Activated CD4-positive, alpha-beta T cell treated with anti-CD3 and anti-CD28 coated beads for 36 hours (primary cell): ENCODE data around the gene TMEM144. TPM values are rescaled to one million over a fixed set of nuclear protein-coding genes. Genes with fewer than 3 reads are reported as not detected.

ENCODE experiments used
- ATAC-seq: fragments of 200-7000 bp; cut with Tn5 transposase; one replicate; pipeline ENCODE4 v1.10.0; 2021; ENCODE audit warnings: mild to moderate bottlenecking, moderate library complexity
- CTCF ChIA-PET: fragments of 350-600 bp; sonication (Branson Sonifier 250); formaldehyde crosslinking; loops from one replicate; lab custom pipeline; 2021; ENCODE audit warnings: antibody characterized with exemption; lab: Charles Lee
- POLR2A ChIA-PET: fragments of 350-600 bp; sonication (Branson Sonifier 250); formaldehyde crosslinking; loops from one replicate; lab custom pipeline; 2021; ENCODE audit warnings: antibody characterized with exemption, inconsistent platforms; lab: Charles Lee
- DNase-seq: peaks from one replicate; pipeline ENCODE4 v3.0.0-alpha.2; 2020
- H3K27ac Mint-ChIP-seq: one replicate; pipeline ENCODE4 v1.8.0; 2021; ENCODE audit warnings: mixed read lengths
- H3K27me3 Mint-ChIP-seq: one replicate; pipeline ENCODE4 v1.8.0; 2021; ENCODE audit warnings: mixed read lengths
- H3K36me3 Mint-ChIP-seq: one replicate; pipeline ENCODE4 v1.8.0; 2021; ENCODE audit warnings: low read depth, mixed read lengths
- H3K4me1 Mint-ChIP-seq: one replicate; pipeline ENCODE4 v1.8.0; 2021; ENCODE audit warnings: mixed read lengths
- H3K4me3 Mint-ChIP-seq: one replicate; pipeline ENCODE4 v1.8.0; 2021; ENCODE audit warnings: mild to moderate bottlenecking, moderate library complexity, mixed read lengths
- H3K9me3 Mint-ChIP-seq: one replicate; pipeline ENCODE4 v1.8.0; 2021; ENCODE audit warnings: low read depth, mixed read lengths
- intact Hi-C, 2 experiments: fragments of 100-400 bp; cut with DNase I in 1 of 2; cut with micrococcal nuclease in 1 of 2; formaldehyde crosslinking; loops; one replicate each; pipeline versions ENCODE4 v1.14.2 to v1.15.1; 2022 to 2024; cut with DNase I, micrococcal nuclease
- total RNA-seq, 2 experiments: library from RNA; stranded (reverse); gene quantifications; one replicate each; pipeline ENCODE4 v1.2.3, GENCODE V29; 2021

TMEM144 gene
- total RNA-seq, 2 experiments from 2014 or later: 0.21 to 0.32 TPM

- ChIA-PET CTCF (no interaction called here), POLR2A (no interaction called here)
- DNase-seq: no peak
- Mint-ChIP-seq H3K9me3 (no peaks in the 10 kb centered on the region), H3K4me3 (no peak overlapping the region), H3K27ac (no peak overlapping the region), H3K27me3 (no peaks in the 10 kb centered on the region), H3K4me1 (peaks cover 2% of the 10 kb centered on the region), H3K36me3 (no peaks in the 10 kb centered on the region)
- intact Hi-C loops: no loop called here
- no peak for ATAC-seq
Measured at GRCh38 chr4:158238575-158238974, 28.3 kb downstream of the TMEM144 start.

GRCh38 chr4:158239196-158239595 lies 28.9 kb downstream of the TMEM144 start:
- Mint-ChIP-seq H3K27ac (no peak overlapping the region), H3K4me3 (no peak overlapping the region), H3K27me3 (no peaks in the 10 kb centered on the region), H3K36me3 (no peaks in the 10 kb centered on the region), H3K9me3 (no peaks in the 10 kb centered on the region), H3K4me1 (peaks cover 2% of the 10 kb centered on the region)
- POLR2A ChIA-PET: no interaction called here
- intact Hi-C loops: no loop called here
- no peak for ATAC-seq
- CTCF ChIA-PET: no interaction called here
- no peak for DNase-seq

- ChIA-PET POLR2A (no interaction called here), CTCF (interaction anchor here (1.4 kb wide), 1 partner anchor 10 kb away, joined by 3 read pairs; no protein-coding TSS in a partner anchor)
- H3K4me1 Mint-ChIP-seq: no peaks in the 10 kb centered on the region
- no peak for DNase-seq
- no peaks in the 10 kb centered on the region for H3K9me3 Mint-ChIP-seq
- no peak for ATAC-seq
- H3K36me3 Mint-ChIP-seq: no peaks in the 10 kb centered on the region
- no peak overlapping the region for H3K4me3 Mint-ChIP-seq
- no peaks in the 10 kb centered on the region for H3K27me3 Mint-ChIP-seq
- intact Hi-C loops: no loop called here
- no peak overlapping the region for H3K27ac Mint-ChIP-seq
Measured at GRCh38 chr4:158243071-158243470, 32.8 kb downstream of the TMEM144 start.

- H3K4me3 Mint-ChIP-seq: no peak overlapping the region
- DNase-seq (no peak), ATAC-seq (no peak)
- peaks cover 4% of the 10 kb centered on the region for H3K27me3 Mint-ChIP-seq
- ChIA-PET POLR2A (no interaction called here), CTCF (interaction anchor here (0.6 kb wide), 1 partner anchor 325 kb away, joined by 3 read pairs; no protein-coding TSS in a partner anchor)
- intact Hi-C loops: loop anchor here in 1 of 2 experiments (10.0 kb wide), 1 partner anchor 924 kb away; no protein-coding TSS in a partner anchor
- H3K27ac Mint-ChIP-seq: no peak overlapping the region
- H3K4me1 Mint-ChIP-seq: no peaks in the 10 kb centered on the region
- H3K9me3 Mint-ChIP-seq: no peaks in the 10 kb centered on the region
- no peaks in the 10 kb centered on the region for H3K36me3 Mint-ChIP-seq
Measured at GRCh38 chr4:158250321-158250720, 40.0 kb downstream of the TMEM144 start.

GRCh38 chr4:158253350-158253980 lies 43.2 kb downstream of the TMEM144 start:
- peaks cover 6% of the 10 kb centered on the region for H3K27me3 Mint-ChIP-seq

GRCh38 chr4:158254292-158254691 lies 44.0 kb downstream of the TMEM144 start:
- H3K4me1 Mint-ChIP-seq: no peaks in the 10 kb centered on the region
- no peak for DNase-seq
- no peak overlapping the region for H3K27ac Mint-ChIP-seq
- peaks cover 6% of the 10 kb centered on the region for H3K27me3 Mint-ChIP-seq
- ChIA-PET CTCF (interaction anchor here (0.7 to 2.5 kb wide), 5 partner anchors 9 to 597 kb away, joined by 3 to 17 read pairs (median 8); no protein-coding TSS in a partner anchor), POLR2A (no interaction called here)
- intact Hi-C loops: loop anchor here (2.0 to 10.0 kb wide), 4 partner anchors 61 to 1193 kb away; no protein-coding TSS in a partner anchor
- H3K36me3 Mint-ChIP-seq: no peaks in the 10 kb centered on the region
- ATAC-seq: no peak
- H3K9me3 Mint-ChIP-seq: no peaks in the 10 kb centered on the region
- H3K4me3 Mint-ChIP-seq: no peak overlapping the region

More at GRCh38 chr4:158253350-158253980, 43.2 kb downstream of the TMEM144 start:
- intact Hi-C loops: loop anchor here (2.0 to 10.0 kb wide), 3 partner anchors 371 to 921 kb away; no protein-coding TSS in a partner anchor
- peak; percentile 73 for ATAC-seq
- no peak overlapping the region for H3K4me3 Mint-ChIP-seq
- CTCF ChIA-PET: interaction anchor here (0.7 to 2.3 kb wide), 5 partner anchors 8 to 598 kb away, joined by 3 to 9 read pairs (median 3); no protein-coding TSS in a partner anchor
- H3K27ac Mint-ChIP-seq: no peak overlapping the region
- peak; percentile 65 for DNase-seq
- no peaks in the 10 kb centered on the region for H3K4me1 Mint-ChIP-seq
- no peaks in the 10 kb centered on the region for H3K36me3 Mint-ChIP-seq
- H3K9me3 Mint-ChIP-seq: no peaks in the 10 kb centered on the region
- POLR2A ChIA-PET: no interaction called here

GRCh38 chr4:158255727-158256324 lies 45.5 kb downstream of the TMEM144 start:
- intact Hi-C loops: loop anchor here (1.0 to 10.0 kb wide), 6 partner anchors 63 to 1191 kb away; no protein-coding TSS in a partner anchor
- ChIA-PET CTCF (interaction anchor here (0.6 to 2.5 kb wide), 20 partner anchors 8 to 709 kb away, joined by 3 to 17 read pairs (median 3); no protein-coding TSS in a partner anchor), POLR2A (no interaction called here)
- H3K36me3 Mint-ChIP-seq: no peaks in the 10 kb centered on the region
- H3K4me1 Mint-ChIP-seq: no peaks in the 10 kb centered on the region
- H3K9me3 Mint-ChIP-seq: no peaks in the 10 kb centered on the region
- DNase-seq (no peak), ATAC-seq (peak; percentile 57)
- no peak overlapping the region for H3K27ac Mint-ChIP-seq
- H3K27me3 Mint-ChIP-seq: peaks cover 6% of the 10 kb centered on the region
- no peak overlapping the region for H3K4me3 Mint-ChIP-seq

GRCh38 chr4:158259955-158260575 lies 49.8 kb downstream of the TMEM144 start:
- CTCF ChIA-PET: interaction anchor here (1.0 to 1.3 kb wide), 4 partner anchors 11 to 375 kb away, joined by 3 to 5 read pairs (median 4); no protein-coding TSS in a partner anchor
- Mint-ChIP-seq H3K9me3 (no peaks in the 10 kb centered on the region), H3K27ac (no peak overlapping the region), H3K4me3 (no peak overlapping the region), H3K4me1 (no peaks in the 10 kb centered on the region), H3K36me3 (no peaks in the 10 kb centered on the region), H3K27me3 (peaks cover 7% of the 10 kb centered on the region)
- DNase-seq: no peak
- POLR2A ChIA-PET: no interaction called here
- intact Hi-C loops: loop anchor here (1.0 to 10.0 kb wide), 8 partner anchors 317 to 1187 kb away; partner anchors contain the start of genes C4orf46 (in 1 of the 2) and ETFDH (in 1 of the 2)
- no peak for ATAC-seq

- CTCF ChIA-PET: interaction anchor here (1.0 kb wide), 1 partner anchor 12 kb away, joined by 4 read pairs; no protein-coding TSS in a partner anchor
- Mint-ChIP-seq H3K36me3 (no peaks in the 10 kb centered on the region), H3K27ac (no peak overlapping the region), H3K4me1 (no peaks in the 10 kb centered on the region), H3K4me3 (no peak overlapping the region), H3K9me3 (no peaks in the 10 kb centered on the region), H3K27me3 (peaks cover 9% of the 10 kb centered on the region)
- ATAC-seq: no peak
- DNase-seq: no peak
- intact Hi-C loops: loop anchor here (2.0 to 5.0 kb wide), 5 partner anchors 316 to 1186 kb away; partner anchors contain the start of genes C4orf46 (in 1 of the 2) and ETFDH (in 1 of the 2)
- POLR2A ChIA-PET: no interaction called here
Measured at GRCh38 chr4:158261480-158261879, 51.2 kb downstream of the TMEM144 start.

GRCh38 chr4:158268553-158268952 lies 58.3 kb downstream of the TMEM144 start:
- DNase-seq (no peak), ATAC-seq (no peak)
- Mint-ChIP-seq H3K27ac (no peak overlapping the region), H3K4me3 (no peak overlapping the region), H3K4me1 (no peaks in the 10 kb centered on the region), H3K9me3 (no peaks in the 10 kb centered on the region), H3K36me3 (no peaks in the 10 kb centered on the region), H3K27me3 (peaks cover 12% of the 10 kb centered on the region)
- CTCF ChIA-PET: no interaction called here
- intact Hi-C loops: no loop called here
- POLR2A ChIA-PET: no interaction called here

GRCh38 chr4:158274636-158275035 lies 64.3 kb downstream of the TMEM144 start:
- DNase-seq: no peak
- Mint-ChIP-seq H3K27ac (no peak overlapping the region), H3K4me3 (no peak overlapping the region), H3K36me3 (no peaks in the 10 kb centered on the region), H3K4me1 (no peaks in the 10 kb centered on the region), H3K9me3 (no peaks in the 10 kb centered on the region), H3K27me3 (no peaks in the 10 kb centered on the region)
- POLR2A ChIA-PET: no interaction called here
- CTCF ChIA-PET: interaction anchor here (1.7 kb wide), 1 partner anchor 20 kb away, joined by 5 read pairs; no protein-coding TSS in a partner anchor
- ATAC-seq: no peak
- intact Hi-C loops: no loop called here
